NT2/D1 (cell line): ENCODE results near the gene CD34.
"Not testable (repeated sequence)": the region's sequence is repeated elsewhere in the genome, so short reads cannot be mapped to it uniquely, and the experiment has no call there.

ENCODE experiments used
- DNase-seq: peaks from one replicate; pipeline ENCODE4 v3.0.0-alpha.2; 2011; ENCODE audit warnings: low read depth, low spot score
- H3K27me3 ChIP-seq: 2 replicates; pipeline ENCODE4 v1.6.0; 2011; ENCODE audit warnings: mild to moderate bottlenecking; ENCODE audit not compliant: insufficient read length, insufficient read depth
- H3K36me3 ChIP-seq: 2 replicates; pipeline ENCODE4 v1.6.1; 2011; ENCODE audit warnings: mild to moderate bottlenecking, low read length, mixed read lengths; ENCODE audit not compliant: insufficient read depth, insufficient read length
- H3K4me1 ChIP-seq: 2 replicates; pipeline ENCODE4 v1.5.1; 2011; ENCODE audit not compliant: insufficient read depth, insufficient read length
- H3K4me3 ChIP-seq: 2 replicates; pipeline ENCODE4 v1.5.1; 2011; ENCODE audit warnings: low read depth; ENCODE audit not compliant: insufficient read length
- H3K9ac ChIP-seq: 2 replicates; pipeline ENCODE4 v1.6.0; 2011; ENCODE audit warnings: low read depth; ENCODE audit not compliant: insufficient read length
- H3K9me3 ChIP-seq: 2 replicates; pipeline ENCODE4 v1.5.1; 2011; ENCODE audit warnings: mild to moderate bottlenecking, low read length; ENCODE audit not compliant: insufficient read depth
- SUZ12 ChIP-seq: IDR thresholded peaks from 2 replicates; pipeline ENCODE4 v1.6.1; 2011; ENCODE audit not compliant: insufficient read length, insufficient read depth; ENCODE audit errors: extremely low read depth
- YY1 ChIP-seq: IDR thresholded peaks from 2 replicates; pipeline ENCODE4 v1.6.1; 2011; ENCODE audit not compliant: insufficient read length, insufficient read depth
- ZNF274 ChIP-seq: IDR thresholded peaks from 2 replicates; pipeline ENCODE4 v1.6.1; 2011; ENCODE audit warnings: mild to moderate bottlenecking, low read depth, low read length

CD34 gene

DNA sequence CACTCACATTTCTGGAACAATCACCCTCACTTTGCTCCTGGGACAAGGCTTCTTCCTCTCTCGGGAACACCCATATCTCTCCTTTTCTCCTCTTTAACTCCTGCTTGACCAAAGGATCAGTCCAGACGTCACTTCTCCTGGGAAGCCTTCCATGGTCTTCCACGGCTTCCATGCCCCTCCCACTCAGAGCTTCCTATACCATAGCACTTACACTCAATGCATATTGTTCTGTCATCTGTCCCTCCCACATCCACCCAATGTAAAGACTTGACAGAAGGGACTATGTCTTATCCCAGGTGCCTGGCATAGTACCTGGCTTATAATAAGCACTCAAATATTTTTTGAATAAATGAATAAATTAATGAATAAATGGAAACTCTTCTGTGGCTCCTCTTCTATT is 28.2 kb downstream of the CD34 start:
- no peaks in the 10 kb centered on the region for H3K36me3 ChIP-seq
- H3K9ac ChIP-seq = no peak overlapping the region
- H3K27me3 ChIP-seq = no peaks in the 10 kb centered on the region
- no peak for DNase-seq
- H3K9me3 ChIP-seq = no peaks in the 10 kb centered on the region
- H3K4me3 ChIP-seq = no peak overlapping the region
- TF ChIP-seq YY1 (no peak), ZNF274 (no peak), SUZ12 (no peak)
- H3K4me1 ChIP-seq = no peaks in the 10 kb centered on the region

DNA sequence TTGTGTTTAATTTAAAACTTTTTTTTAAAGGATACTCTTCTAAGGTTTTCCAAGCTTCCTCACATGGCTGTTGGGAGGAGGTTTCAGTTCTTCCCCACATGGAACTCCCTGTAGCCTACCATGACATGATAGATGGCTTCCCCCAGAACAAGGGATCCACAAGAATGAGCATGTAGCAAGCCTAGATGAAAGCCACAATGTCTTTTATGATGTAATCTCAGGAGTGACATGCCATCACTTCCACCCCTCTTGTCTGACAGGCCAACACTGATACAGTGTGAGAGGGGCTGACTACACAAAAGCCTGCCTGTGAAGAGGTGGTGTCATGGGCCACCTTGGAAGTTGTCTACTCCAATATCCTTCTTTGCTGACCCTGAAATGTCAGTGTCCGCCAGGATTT is 32.0 kb downstream of the CD34 start:
- H3K9me3 ChIP-seq = no peaks in the 10 kb centered on the region
- no peaks in the 10 kb centered on the region for H3K4me1 ChIP-seq
- no peaks in the 10 kb centered on the region for H3K27me3 ChIP-seq
- no peak overlapping the region for H3K4me3 ChIP-seq
- H3K36me3 ChIP-seq = no peaks in the 10 kb centered on the region
- TF ChIP-seq ZNF274 = no peak
- TF ChIP-seq SUZ12 = no peak
- no peak for TF ChIP-seq YY1
- DNase-seq = no peak
- no peak overlapping the region for H3K9ac ChIP-seq

DNA sequence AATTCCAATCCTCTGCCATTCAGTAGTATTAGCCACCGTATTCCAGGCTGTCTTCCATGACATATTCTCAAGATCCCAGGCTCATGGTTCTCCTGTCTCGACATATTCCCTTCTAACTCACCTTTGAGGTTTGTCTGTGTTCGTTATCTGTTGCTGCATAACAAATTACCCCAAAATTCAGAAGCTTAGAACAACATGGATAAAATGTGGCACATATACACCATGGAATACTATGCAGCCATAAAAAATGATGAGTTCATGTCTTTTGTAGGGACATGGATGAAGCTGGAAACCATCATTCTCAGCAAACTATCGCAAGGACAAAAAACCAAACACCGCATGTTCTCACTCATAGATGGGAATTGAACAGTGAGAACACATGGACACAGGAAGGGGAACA is 33.0 kb downstream of the CD34 start:
- not testable (repeated sequence) for H3K9ac ChIP-seq, H3K36me3 ChIP-seq, H3K27me3 ChIP-seq, DNase-seq, H3K9me3 ChIP-seq, H3K4me1 ChIP-seq, H3K4me3 ChIP-seq

DNA sequence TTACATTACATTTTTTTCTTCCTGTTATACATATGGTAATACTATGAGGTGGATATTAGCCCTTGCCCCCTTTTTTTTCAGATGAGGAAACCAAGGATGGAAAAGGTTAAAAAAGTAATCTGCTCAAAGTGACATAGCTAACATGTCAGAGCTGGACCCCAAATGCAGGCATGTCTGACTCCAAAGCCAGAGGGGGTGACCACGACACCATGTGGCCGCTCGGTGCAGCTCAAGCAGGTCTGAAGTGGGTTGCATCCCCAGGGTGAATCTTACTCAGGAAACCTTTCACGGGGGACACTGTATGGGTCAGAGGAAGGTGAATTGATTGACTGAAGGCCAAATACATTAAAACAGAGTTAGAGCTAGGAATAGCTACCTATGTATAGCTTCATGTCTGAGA is 34.8 kb downstream of the CD34 start:
- Histone ChIP-seq H3K4me1 (peaks cover 2% of the 10 kb centered on the region), H3K36me3 (no peaks in the 10 kb centered on the region), H3K9ac (no peak overlapping the region), H3K27me3 (peaks cover 6% of the 10 kb centered on the region), H3K4me3 (no peak overlapping the region), H3K9me3 (no peaks in the 10 kb centered on the region)
- no peak for DNase-seq
- TF ChIP-seq ZNF274 = no peak
- TF ChIP-seq SUZ12 = no peak
- TF ChIP-seq YY1 = no peak

DNA sequence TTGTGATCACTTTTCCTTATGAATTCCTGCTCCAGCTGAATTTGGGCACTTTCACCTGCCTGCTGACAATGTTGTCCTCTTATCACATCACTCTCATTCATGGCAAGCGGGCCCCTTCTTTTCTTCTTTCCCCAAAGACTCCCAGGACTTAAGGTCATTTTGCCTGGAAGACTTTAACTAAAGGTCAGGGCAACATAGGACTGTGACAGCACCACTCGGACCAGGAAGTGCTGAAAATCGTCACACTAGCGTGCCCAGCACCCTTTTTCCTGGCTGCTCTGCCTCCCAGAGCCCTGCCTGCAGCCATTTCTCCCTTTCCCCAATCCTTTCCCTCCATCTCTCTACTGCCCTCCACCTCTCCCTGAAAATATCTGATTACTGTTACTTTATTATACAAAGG is 35.4 kb downstream of the CD34 start:
- peaks cover 12% of the 10 kb centered on the region for H3K27me3 ChIP-seq
- no peak overlapping the region for H3K4me3 ChIP-seq
- H3K9me3 ChIP-seq = no peaks in the 10 kb centered on the region
- DNase-seq = no peak
- peaks cover 2% of the 10 kb centered on the region for H3K4me1 ChIP-seq
- H3K36me3 ChIP-seq = no peaks in the 10 kb centered on the region
- no peak for TF ChIP-seq YY1
- no peak for TF ChIP-seq SUZ12
- no peak for TF ChIP-seq ZNF274
- H3K9ac ChIP-seq = no peak overlapping the region

DNA sequence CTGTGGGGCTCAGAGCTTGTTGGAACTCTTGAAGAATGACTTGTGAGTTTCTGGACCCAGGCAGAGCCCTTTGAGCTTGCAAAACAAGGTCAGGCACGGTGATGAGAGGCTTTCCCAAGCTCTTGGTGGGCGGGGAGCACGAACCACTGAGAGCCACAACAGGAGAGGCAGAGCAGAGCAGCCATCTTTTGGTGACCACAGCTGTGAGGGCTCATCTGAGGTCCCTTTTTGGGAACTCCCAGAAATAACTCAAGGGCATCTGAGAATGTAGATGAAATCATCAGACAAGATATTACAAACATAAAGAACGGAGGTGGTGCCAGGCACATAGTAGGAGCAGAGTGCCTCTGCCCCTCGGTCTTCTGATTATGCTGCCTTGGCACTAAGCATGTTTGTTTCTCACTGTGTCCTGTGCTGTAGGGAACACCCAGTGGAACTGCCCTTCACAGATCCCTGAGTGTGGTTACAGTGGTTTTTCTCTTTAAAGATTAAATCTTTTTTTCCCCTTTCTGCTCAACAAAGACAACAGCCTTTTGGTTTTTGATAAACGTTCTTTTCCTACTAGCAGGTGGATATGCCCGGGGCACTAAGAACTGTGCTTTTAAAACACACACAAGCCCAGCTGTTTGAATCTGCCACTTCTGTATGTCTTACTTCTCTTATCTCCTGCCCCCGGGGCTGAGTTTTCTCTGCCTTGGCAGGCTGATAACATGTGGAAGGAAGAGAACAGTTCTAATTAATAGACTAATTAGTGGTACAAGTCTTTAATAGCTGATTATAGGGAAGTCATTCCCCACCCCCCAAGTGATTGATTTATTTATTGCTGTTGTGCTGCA is 37.7 kb downstream of the CD34 start:
- TF ChIP-seq SUZ12 = no peak
- H3K4me3 ChIP-seq = no peak overlapping the region
- no peak for DNase-seq
- H3K36me3 ChIP-seq = no peaks in the 10 kb centered on the region
- peaks cover 31% of the 10 kb centered on the region for H3K27me3 ChIP-seq
- peaks cover 2% of the 10 kb centered on the region for H3K4me1 ChIP-seq
- H3K9me3 ChIP-seq = no peaks in the 10 kb centered on the region
- no peak overlapping the region for H3K9ac ChIP-seq

DNA sequence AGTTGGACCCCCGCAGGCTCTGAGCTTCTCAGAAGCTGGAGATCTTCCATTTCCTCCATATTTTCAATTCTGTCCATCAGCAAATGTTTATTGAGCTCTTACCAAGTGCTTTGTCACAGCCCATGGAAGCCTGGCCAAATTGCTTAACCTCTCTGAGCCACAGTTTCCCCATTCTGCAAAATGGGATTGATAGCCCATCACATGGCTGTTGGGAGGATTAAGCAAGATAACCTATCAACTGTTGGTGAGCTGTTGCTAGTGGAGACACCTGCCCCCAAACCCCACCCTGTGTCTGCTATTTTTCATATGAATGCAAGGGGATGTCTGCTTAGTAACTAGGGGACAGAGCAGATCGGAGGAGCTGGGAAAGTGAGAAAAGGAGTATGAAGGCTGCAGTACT is 38.3 kb downstream of the CD34 start:
- Histone ChIP-seq H3K4me3 (no peak overlapping the region), H3K36me3 (no peaks in the 10 kb centered on the region), H3K9ac (no peak overlapping the region), H3K27me3 (peaks cover 31% of the 10 kb centered on the region), H3K4me1 (peaks cover 2% of the 10 kb centered on the region), H3K9me3 (no peaks in the 10 kb centered on the region)
- no peak for DNase-seq
- TF ChIP-seq YY1 (no peak), ZNF274 (no peak), SUZ12 (no peak)

DNA sequence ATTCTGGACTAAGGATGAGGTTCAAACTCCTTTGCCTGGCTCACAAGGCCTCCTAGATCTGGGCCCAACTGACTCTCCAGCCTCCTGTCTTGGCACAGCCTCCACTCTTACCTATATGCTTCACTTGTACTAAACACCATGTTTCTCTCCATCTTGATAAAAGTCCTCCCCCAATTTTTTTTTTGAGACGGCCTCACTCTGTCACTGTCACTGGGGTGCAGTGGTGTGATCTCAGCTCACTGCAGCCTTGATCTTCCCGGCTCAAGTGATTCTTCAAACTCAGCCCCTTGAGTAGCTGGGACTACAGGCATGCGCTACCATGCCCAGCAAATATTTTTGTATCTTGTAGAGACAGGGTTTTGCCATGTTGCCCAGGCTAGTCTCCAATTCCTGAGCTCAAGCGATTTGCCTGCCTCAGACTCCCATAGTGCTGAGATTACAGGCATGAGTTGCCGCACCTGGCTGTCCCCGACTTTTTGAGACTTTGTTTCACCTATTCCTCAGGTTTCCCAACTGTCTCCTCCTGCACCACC is 39.7 kb downstream of the CD34 start:
- peaks cover 31% of the 10 kb centered on the region for H3K27me3 ChIP-seq
- peaks cover 2% of the 10 kb centered on the region for H3K4me1 ChIP-seq
- H3K9ac ChIP-seq = no peak overlapping the region
- H3K4me3 ChIP-seq = no peak overlapping the region
- peaks cover 4% of the 10 kb centered on the region for H3K36me3 ChIP-seq
- TF ChIP-seq SUZ12 (no peak), YY1 (no peak), ZNF274 (no peak)
- no peak for DNase-seq
- H3K9me3 ChIP-seq = no peaks in the 10 kb centered on the region
